Nucleus accumbens (tissue), 56 donors: Measurements from ENCODE around the gene SDSL.

ENCODE experiments used
- DNase-seq, 56 donors: peaks; one replicate each; lab custom pipeline; 2025; lab: John Stamatoyannopoulos, UW

The SDSL gene

DNA sequence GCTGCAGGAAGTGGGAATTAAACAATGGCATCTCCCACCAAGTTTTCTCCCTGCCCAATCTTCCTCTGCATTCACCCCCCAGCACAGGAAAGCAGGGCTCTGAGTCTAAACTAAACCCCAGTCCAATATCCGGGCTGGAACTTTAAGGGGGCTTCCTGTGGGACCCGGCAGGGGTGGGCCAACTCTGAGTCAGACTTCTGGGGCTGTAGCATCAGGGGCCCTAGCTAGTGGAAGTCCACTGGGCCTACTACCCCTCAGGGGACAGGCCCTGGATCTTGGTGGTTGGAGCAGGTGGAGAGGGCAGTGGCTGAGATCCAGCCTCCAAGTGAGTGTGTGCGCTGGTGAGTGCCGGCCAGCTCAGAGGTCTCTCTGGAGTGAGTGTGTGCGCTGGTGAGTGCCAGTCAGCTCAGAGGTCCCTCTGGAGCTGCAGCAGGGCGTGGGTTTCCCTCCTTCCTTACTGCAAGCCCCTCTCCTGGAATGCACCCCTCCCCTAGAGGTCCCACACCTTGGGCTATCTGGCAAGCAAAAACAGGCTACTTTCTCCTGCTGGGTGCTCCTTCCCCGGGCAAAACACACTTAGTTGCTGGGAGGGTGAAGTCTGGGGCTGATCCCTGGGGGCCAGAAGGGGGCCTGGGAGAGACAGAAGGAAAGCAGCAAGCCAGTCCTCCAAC, 55.1 kb downstream of the SDSL start:
- DNase-seq: no peak

DNA sequence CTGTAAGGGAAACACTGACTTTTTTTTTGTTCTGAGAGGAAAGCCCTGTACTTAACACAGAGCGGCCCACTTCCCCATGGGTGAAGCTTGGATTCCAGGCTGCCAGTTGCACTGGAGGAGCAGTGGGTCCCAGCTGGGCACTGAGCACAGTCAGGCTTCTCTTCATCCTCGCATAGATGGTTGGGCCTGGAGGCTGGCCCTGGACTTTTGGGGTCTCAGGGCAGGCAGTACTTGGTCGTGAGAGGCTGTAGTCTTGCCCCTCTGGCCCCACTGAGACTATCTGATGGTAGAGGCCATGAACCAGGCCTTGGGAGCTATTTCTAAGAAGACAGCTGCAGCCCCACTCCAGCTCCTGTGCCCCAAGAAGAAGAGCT, 55.6 kb downstream of the SDSL start:
- DNase-seq: no peak

DNA sequence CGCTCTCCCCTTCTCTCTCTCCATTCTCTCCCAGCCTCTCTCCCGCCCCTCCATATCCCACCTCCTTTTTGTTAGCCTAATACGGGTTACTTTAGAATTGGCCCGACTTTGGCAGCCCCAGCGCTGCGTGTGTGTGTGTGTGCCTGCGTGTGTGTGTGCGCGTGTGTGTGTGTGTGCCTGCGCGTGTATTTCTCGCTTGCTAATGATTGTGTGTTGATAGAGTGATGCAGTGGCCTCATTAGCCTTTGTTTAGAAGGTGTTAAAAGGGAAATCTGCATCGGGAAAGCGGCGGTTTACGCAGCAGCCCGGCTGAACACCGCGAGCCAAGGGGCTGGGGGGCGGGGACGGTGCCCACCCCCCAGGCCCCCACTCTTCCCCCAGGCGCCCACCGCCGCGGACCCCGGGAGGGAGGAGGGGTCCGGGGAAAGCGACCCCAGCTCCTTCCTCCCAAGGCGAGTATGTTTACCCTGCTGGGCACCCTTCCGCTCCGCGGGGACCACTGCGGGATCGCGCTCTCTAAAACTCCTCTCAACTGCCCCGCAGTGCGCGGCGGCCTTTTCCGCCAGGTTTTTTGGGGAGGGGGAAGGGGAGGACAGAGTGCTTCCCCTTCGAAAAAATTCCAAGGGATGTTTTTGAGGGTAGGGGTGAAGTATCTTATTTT, 56.3 kb downstream of the SDSL start:
- no peak for DNase-seq

DNA sequence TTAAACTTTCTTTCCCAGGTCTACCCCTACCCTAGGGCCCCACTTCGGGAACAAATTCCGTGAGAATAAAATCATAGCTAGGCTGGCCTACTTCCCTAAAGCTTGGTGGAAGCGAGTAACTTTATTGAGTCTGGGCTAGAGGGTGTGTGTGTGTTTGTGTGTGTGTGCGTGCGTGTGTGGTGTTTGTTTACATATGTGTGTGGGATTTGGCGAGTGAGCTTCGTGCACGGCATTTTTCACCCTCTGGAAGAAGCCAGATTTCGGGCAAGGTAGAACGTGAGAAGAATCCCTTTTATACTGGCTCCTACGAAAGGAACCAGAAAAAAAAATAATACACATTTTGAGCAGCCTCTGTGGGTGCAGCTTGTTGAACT, 57.0 kb downstream of the SDSL start:
- DNase-seq: no peak

DNA sequence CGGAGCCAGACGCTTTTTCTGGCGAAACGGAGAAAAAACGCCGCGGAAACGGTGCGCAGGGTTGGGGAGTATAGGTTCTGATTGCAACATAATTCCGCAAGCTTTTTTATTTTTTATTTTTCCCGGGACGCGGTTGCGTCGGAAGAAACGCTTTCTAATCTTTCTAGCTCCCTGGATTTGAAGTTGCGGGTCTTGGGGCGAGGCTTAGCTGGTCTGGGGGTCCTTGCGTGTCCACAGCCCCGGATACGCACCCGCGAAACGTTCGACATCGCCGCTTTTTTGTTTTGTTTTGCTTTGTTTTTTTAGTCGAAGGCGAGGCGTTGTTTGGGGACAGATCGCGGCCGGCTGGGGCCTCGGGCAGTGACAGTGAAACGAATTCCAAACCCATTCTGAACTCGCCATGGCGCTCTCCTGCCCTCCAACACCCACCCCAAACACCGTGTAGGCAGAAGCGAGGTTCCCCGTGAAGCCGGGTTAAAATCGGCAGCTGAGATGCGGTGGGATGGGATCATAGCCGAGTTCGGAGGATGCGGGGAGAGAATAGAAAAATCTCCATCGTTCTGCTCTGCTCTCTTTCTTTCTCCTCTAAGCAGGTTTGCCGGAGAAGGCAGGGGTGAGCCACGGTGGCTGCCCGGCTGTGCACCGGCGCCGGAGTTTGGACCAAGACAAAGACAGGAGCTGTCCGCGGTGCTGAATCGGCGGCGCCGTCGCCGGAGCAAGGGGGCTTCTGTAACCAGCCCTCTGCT, 57.6 kb downstream of the SDSL start:
- peak in 8 of 56 donors; percentile 1 to 37 (median 6) for DNase-seq

DNA sequence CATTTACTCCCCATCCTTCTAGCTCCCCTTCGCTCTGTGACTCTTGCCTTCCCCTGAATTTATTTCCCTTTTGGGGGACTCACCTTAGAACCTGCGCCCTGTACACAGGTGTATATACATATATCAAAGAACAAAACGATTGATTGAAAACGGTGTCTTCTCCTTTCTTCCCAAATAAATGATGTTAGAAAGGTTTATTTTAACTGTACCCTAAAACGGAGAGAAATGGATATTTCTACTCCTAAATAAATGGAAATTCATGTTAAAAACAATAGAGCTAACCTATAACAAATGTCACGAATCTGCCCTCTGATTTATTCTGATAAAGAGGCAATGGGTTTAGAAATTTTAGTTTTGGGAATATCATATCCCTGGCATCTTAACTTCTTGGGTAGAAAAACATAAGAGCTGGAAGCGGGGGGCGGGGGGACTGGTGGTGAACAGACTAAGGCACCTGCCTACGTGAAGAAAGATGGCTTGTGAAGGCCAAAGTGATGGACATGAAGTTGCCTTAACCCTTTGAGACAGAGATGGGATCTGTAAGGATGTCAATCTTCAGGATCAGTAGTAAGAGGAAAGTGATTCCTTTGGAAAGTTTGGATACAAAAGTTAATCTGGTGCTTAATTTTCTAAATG, 58.3 kb downstream of the SDSL start:
- DNase-seq: no peak

DNA sequence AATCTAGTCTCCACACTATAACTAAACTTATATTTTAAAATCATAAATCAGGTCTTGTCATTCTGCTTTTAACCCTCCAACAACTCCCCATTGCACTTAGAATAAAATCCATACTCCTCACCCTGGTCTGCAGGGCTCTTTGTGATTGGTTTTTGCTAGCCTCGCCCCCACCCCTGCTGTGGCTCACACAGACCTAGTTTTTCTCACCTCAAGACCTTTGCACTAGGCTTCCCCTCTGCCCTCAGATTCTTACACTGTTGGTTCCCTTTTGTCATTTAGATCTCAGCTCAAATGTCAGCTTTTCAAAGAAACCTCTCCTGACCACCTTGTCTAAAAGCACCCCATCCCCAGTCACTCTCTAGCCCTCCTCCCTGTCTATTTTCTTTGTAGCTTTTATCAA, 60.2 kb downstream of the SDSL start:
- DNase-seq: no peak

DNA sequence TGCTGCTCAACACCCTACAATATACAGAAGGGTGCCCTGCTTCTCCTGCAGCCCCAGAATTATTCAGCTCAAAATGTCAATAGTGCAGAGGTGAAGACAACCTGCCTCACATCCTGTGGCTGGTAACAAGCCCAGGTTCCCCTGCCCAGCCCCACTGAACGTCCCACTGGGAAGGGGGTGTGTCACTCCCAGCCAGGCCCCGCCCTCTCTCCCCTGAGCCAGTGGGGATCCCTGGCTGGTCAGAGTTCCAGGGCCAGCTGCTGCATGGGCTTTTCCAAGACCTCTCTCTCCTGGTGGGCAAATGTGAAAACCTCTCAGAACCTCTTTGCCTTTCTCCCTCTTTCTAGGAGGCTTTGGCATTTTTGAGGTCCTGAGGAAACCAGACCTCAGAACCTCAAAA, 63.1 kb downstream of the SDSL start:
- no peak for DNase-seq

DNA sequence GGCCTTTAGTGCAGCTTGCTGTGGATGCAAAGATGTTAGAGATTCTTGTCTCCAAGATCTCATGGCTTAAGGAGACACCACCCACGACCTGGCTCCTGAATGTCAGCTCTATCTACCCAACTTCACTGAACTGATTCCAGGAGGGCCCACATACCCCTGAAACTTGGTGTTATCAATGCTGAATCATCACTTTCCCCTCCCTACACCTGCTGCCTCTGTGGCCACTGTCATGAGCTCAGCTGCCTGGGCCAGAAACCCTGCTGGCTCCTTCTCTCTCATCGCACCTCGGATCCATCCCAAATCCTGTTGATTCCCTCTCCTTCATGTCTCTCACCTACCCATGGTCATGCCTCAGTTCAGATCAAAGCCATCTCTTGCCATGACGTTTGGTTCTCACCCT, 64.5 kb downstream of the SDSL start:
- no peak for DNase-seq
